GM15510 (cell line): ENCODE results near the gene MAP3K21.

Experiments
- POLR2A ChIP-seq: IDR thresholded peaks from 3 replicates; pipeline ENCODE4 v1.6.1; 2011; ENCODE audit warnings: borderline replicate concordance; ENCODE audit not compliant: insufficient read length; ENCODE audit errors: extremely low read depth

MAP3K21 gene

DNA sequence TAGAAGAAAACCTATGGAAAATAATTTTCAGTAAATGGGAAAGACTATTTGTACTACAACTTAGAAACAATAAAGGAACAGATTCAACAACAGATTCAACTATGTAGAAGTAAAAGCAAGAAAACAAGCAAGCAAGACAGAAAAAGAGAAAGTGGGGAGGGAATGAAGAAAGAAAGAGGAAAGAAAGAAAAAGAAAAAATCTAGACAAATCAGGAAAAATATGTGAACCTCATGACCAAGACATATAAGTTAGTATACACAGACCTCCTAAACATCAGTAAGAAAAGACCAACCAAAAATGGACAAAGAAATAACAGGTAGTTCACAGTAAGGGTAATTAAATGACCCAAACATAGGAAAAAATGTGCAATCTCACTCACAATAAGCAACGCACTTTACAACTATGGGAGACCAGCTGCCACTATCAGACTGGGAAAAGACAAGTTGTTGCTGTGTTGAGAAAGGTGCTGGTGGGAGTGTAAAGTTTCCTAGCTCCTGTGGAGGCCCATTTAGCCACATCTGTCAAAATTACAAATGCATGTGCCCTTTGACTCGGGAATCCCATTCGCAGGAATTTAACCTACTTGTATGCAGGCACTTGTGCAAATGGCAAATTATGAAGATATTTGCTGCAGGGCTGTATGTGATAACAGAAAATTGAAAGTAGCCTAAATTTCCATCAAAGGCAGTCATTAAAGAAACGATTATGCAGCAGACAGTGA lies 13.9 kb upstream of the MAP3K21 start:
- no peak for TF ChIP-seq POLR2A

DNA sequence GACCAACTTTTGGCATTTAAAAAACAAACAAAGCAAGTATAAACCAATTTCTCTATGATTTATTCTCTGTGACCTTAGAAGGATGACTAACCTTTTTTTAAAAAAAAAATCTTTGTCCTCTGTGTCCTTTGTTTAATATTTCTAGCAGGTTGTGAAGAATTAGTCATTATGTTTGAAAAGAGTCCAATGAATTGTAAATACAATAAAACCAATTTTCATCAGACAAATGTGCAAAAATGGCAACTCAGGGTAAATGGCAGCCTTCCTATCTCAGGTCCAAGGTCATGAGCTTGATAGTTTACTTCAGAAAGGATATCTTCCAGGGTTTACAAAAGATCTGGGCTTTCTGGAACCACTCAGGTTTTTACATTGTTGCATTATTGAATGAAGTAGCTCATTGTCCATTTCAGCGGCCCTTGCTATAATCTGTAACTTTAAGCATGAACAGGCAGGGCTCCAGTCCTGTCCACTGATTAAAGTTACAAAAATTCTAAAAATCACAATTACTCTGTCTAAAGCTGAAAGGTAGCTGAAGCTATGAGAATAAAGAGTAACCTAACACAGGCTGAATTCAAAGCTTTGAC lies 11.7 kb upstream of the MAP3K21 start:
- TF ChIP-seq POLR2A = no peak

DNA sequence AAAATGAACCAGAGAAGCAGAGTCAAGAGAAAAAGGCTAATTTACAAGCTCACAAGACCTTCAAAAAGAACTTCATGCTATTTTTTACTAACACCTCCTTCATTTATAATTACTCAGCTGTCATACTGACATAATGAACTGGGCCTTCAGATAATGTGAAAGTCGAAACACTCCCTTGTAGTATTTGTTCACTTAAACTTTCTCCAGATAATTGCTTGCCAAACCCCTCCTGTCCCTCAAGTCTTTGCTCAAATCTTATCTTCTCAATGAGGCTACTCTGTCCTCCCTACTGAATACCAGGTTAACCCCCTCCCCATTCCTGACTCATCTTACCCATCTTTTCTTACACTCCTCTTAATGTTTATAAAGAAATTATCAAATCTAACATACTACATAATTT lies 11.1 kb upstream of the MAP3K21 start:
- no peak for TF ChIP-seq POLR2A

DNA sequence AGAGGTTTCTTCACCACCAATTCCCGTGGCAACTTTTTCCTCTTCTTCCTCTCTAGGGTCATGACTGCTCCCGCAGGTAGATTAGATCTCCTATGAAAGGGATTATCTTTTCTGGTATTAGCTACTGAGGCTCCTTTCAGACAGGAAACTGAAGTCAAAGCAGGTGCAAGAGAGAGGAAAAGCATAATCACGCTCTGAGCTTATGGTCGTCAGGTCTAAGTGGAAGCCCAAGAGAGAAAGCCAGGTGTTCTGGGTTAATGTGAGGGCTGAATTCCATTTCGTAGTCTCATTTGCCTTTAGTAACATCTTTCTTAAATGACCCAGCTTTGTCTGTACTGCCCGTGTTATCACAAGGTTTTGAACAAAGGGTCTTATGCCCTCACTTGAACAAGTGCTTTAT lies 8.3 kb upstream of the MAP3K21 start:
- no peak for TF ChIP-seq POLR2A

DNA sequence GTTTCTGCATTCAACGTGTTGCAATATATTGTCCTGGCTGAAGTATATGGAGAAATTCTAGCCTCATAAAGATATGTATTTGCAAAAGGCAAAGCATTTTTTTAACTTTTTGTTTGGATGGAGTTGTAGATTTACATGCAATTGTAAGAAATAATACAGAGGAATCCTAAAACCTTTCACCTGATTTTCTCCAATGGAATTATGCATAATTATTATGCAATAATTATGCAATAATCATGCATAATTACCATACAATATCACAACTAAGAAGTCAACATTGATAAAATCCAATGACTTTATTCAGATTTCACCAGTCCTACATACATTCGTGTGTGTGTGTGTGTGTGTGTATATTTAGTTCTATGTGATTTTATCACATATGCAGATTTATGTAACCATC lies 7.5 kb upstream of the MAP3K21 start:
- no peak for TF ChIP-seq POLR2A

DNA sequence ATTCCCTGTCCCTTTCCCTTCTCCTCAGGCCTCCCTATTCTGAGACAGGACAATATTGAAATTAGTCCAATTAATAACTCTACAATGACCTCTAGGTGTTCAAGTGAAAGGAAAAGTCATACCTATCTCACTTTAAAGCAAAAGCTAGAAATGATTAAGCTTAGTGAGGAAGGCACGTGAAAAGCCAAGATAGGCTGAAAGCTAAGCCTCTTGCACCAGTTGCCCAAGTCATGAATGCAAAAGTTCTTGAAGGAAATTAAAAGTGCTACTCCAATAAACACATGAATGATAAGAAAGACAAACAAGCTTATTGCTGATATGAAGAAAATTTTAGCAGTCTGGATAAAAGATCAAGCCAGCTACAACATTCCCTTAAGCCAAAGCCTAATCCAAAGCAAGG lies 3.8 kb upstream of the MAP3K21 start:
- TF ChIP-seq POLR2A = no peak

DNA sequence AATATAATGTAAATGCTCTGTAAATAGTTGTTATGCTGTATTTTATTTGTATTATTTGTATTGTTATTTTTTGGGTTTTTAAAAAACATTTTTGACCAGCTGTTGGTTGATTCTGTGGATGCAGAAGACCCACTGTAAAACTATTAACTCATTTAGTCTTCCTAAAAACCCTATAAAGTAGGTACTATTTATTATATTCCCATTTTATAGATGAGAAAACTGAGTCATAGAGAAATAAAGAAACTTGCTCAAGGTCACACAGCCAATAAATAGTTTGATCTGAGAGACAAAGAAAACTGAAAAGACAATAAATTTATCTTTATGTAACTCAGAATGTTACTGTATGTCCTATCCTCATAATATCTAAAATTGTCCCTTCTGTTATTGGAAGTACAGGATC lies 1.2 kb upstream of the MAP3K21 start:
- TF ChIP-seq POLR2A = no peak

DNA sequence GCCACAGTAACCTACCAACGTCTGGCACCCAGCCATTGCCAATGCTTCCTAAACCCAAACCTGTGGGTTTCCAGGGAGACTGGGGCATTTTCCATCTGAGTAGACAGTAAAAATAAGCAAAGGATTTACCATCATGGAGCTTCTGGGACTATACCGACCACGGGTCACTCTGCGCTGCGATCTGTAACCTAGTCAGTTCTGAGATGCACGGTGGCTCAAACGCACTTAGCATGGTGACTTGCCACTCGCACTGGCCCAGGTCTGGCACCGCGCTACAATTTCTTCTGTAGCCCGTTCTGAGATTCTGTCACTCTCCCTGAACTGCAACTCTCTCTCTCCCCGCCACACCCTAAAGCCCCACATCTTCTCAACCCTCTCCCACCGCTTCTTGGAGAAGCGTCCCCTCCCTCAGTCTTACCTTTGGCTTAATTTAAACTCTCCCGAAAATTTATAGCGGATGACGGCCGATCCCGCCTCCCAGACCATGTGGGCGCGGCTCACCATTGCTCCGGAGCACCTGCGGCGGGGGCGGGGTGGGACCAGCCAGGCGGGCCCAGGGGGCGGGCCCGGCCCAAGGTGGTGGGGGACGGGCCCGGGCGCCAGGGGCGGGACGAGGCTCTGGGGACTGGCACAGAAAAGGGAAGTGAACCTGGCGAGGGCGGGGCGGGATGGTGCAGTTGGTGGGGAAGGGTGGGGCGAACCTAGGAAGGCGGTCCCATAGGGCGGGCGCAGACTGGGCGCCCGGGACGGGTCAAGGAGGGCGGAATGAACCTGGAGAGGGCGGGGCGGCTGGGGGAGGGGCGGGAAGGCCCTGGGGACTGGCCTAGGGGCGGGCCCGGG lies 493 bp upstream of the MAP3K21 start:
- TF ChIP-seq POLR2A = no peak

DNA sequence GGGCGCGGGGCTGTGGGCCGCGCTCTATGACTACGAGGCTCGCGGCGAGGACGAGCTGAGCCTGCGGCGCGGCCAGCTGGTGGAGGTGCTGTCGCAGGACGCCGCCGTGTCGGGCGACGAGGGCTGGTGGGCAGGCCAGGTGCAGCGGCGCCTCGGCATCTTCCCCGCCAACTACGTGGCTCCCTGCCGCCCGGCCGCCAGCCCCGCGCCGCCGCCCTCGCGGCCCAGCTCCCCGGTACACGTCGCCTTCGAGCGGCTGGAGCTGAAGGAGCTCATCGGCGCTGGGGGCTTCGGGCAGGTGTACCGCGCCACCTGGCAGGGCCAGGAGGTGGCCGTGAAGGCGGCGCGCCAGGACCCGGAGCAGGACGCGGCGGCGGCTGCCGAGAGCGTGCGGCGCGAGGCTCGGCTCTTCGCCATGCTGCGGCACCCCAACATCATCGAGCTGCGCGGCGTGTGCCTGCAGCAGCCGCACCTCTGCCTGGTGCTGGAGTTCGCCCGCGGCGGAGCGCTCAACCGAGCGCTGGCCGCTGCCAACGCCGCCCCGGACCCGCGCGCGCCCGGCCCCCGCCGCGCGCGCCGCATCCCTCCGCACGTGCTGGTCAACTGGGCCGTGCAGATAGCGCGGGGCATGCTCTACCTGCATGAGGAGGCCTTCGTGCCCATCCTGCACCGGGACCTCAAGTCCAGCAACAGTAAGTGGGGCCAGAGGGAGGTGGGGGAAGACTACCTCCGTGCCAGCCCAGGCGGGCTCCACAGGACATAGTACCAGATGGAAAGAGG lies 808 bp downstream of the MAP3K21 start:
- TF ChIP-seq POLR2A = no peak

DNA sequence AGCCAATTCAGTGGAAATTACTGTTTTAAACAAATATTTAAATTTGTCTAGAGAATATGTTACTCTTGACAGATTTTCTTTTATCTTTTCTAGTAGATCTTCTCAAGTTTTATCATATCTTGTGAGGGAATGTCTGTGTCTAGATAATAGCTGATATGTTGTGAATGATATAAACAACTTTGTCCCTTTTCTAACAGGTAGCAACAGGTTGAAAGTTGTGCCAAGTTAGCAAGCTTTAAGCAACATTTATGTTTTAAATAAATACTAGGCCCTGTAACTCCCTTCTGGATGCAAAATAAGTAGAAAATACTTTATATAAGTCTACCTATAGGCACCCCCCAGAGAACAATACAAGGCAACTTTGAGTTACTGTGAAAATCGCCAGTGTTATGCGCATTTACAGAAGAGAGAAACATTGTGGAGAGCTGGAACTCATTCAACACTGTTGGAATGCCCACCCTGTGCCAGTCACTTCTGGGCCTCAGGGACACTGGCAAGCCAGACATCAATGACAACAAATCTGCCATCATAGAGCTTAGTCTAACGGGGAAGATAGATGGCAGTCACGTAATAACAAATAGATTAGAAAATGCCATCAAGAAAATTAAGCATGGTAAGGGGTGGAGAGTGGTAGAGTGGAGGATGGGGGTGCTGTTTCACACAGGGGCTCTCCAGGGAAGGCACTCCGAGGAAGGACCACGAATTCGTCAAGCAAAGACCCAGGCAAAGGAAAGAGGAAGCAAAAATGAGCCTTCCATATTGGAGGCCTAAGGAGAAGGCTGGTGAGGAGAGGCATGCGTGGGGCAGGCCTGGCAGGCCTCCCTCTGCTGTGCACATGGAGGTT lies 4.4 kb downstream of the MAP3K21 start:
- TF ChIP-seq POLR2A = no peak

DNA sequence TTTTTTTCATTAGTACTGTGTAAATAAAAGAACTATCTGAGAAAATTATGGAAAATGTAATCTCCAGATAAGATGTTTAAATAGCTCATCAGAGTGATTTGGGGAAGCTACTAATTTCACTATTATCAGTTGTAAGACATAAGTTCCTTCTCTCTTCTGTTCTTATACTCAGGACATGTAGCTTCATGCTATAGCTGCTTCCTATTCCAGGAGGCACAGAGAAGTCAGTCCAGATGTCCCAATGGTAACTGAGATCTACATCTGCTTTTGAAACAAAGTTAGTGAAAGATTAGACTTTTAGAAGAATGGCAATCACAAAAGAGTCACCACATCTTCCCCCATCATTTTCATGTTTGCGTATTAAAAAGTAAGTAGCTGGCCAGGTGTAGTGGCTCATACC lies 5.6 kb downstream of the MAP3K21 start:
- TF ChIP-seq POLR2A = no peak

DNA sequence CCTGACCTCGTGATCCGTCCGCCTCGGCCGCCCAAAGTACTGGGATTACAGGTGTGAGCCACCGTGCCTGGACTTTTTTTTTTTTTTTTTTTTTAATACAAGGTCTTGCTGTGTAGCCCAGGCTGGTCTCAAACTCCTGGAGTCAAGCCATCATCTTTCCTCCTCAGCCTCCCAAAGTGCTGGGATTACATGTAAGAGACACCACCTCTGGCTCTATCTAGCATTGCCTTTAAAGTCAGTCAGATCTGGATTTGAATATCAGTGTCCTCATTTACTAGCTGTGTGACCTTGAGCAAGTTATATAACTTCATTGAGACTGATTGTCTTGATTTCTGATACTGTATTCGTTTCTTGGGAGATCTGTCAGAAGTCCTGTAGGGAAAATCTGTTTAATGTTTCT lies 6.6 kb downstream of the MAP3K21 start:
- TF ChIP-seq POLR2A = no peak

DNA sequence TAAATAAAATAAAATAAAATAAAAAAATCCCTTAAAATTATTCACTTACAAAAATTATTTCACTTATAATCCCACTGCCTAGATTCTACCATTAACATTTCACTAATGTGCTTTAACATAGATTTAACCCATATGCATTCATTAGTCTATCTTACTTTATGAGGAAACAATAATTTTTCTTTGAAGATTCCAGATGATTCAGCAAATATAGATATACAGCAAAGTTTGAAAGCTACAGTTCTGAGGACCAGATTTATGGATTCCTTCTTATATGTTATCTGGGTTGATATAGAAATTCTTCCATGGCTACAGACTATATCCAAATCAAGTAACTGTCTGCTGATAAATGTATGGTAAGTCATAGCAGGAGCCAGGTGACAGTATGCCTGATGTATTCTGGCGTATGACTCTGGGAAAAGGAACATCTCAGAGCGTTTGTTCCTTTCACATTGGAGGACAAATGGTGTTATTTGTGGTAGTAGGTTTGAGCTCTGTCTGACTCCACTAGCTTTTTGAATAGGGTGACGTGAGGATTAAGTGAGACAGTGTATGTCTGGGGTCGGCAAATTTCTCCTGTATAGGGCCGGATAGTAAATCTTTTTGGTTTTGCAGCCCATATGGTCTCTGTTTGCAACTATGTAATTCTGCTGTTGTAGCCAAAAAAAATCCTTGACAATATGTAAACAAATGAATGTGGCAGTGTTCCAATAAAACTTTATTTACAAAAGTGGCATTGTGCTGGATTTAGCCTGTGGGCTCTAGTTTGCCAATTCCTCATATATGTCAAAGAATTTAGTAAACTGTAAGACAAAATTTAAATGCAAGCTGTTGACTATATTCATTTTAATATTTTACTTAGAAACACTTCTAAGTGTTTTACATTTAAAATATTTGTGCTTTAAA lies 9.3 kb downstream of the MAP3K21 start:
- no peak for TF ChIP-seq POLR2A
